Gastrocnemius medialis (tissue), 4 donors: ENCODE results near the gene NCF4.

Experiments
- CTCF ChIP-seq, 5 experiments: fragments of 450-650 bp in 3 of 5; fragments of 200-600 bp in 2 of 5; sonication (generic) in 2 of 5; IDR thresholded peaks in 4 of 5; conservative IDR thresholded peaks in 1 of 5; 1 replicate in 4 of 5; 2 replicates in 1 of 5; pipeline ENCODE4 v1.5.1; 2016 to 2019; ENCODE audit warnings: antibody characterized with exemption in 5 of 5, mild to moderate bottlenecking in 3 of 5, moderate library complexity in 3 of 5
- POLR2A ChIP-seq, 2 donors: fragments of 450-650 bp; IDR thresholded peaks; one replicate each; pipeline ENCODE4 v1.6.1; 2017; ENCODE audit warnings: antibody characterized with exemption in 2 of 2, mild to moderate bottlenecking in 2 of 2, moderate library complexity in 2 of 2

GRCh38 chr22:36815558-36816338 lies 45.1 kb upstream of the NCF4 start:
- TF ChIP-seq CTCF (IDR thresholded peaks at IDR 0.05 in 4 of 5, conservative IDR thresholded peaks at IDR 0.05 in 1 of 5) (no peak), POLR2A (IDR thresholded peaks at IDR 0.05) (no peak)
